Measurements from ENCODE around the gene UBAC1. TPM values are rescaled to one million over a fixed set of nuclear protein-coding genes. Genes with fewer than 3 reads are reported as not detected.

The UBAC1 gene
- total RNA-seq, 1 experiment from 2014 or later = 58.2 TPM

GRCh38 chr9:135962696-135963307 lies 1.6 kb upstream of the UBAC1 start:
- no TSS peak for BruUV-seq (replicated peaks)
- Histone ChIP-seq H3K9me3 (ENCODE audit: low read depth, low read length, poor library complexity, severe bottlenecking) (no peaks in the 10 kb centered on the region), H3K27ac (ENCODE audit: low read depth, low read length, poor library complexity, severe bottlenecking) (no peak overlapping the region), H3K4me3 (ENCODE audit: low read depth, low read length, poor library complexity, severe bottlenecking) (no peak overlapping the region), H3K27me3 (replicated peaks; ENCODE audit: insufficient read depth, low read depth, low read length, poor library complexity) (no peaks in the 10 kb centered on the region), H3K4me1 (ENCODE audit: insufficient read depth, low read length, poor library complexity, severe bottlenecking) (peaks cover 27% of the 10 kb centered on the region), H3K36me3 (ENCODE audit: insufficient read depth, low read length, poor library complexity, severe bottlenecking) (no peaks in the 10 kb centered on the region)
- intact Hi-C loops (cut with micrococcal nuclease; ENCODE audit: unreplicated experiment) = loop anchor here (10.0 kb wide), 1 partner anchor 262 kb away; no protein-coding TSS in a partner anchor
- TF ChIP-seq CTCF (conservative IDR thresholded peaks at IDR 0.05; ENCODE audit: low read depth, low read length) (no peak), EZH2 (IDR thresholded peaks at IDR 0.05; ENCODE audit: borderline replicate concordance, low read depth, low read length, poor library complexity, severe bottlenecking) (no peak)
- CTCF ChIA-PET = no interaction called here
- POLR2A ChIA-PET (ENCODE audit: low non-redundant PET) = no interaction called here
- DNase-seq (ENCODE audit: low spot score) = no peak

GRCh38 chr9:135961811-135962695 lies 880 bp upstream of the UBAC1 start:
- H3K36me3 ChIP-seq (ENCODE audit: insufficient read depth, low read length, poor library complexity, severe bottlenecking) = no peaks in the 10 kb centered on the region
- H3K4me3 ChIP-seq (ENCODE audit: low read depth, low read length, poor library complexity, severe bottlenecking) = peak overlapping the region; percentile 77
- H3K4me1 ChIP-seq (ENCODE audit: insufficient read depth, low read length, poor library complexity, severe bottlenecking) = peaks cover 20% of the 10 kb centered on the region
- peak overlapping the region; percentile 60 for H3K27ac ChIP-seq (ENCODE audit: low read depth, low read length, poor library complexity, severe bottlenecking)
- DNase-seq (ENCODE audit: low spot score) = no peak
- TF ChIP-seq EZH2 (IDR thresholded peaks at IDR 0.05; ENCODE audit: borderline replicate concordance, low read depth, low read length, poor library complexity, severe bottlenecking) (no peak), CTCF (conservative IDR thresholded peaks at IDR 0.05; ENCODE audit: low read depth, low read length) (no peak)
- intact Hi-C loops (cut with micrococcal nuclease; ENCODE audit: unreplicated experiment) = loop anchor here (10.0 kb wide), 1 partner anchor 263 kb away; no protein-coding TSS in a partner anchor
- TSS peak; percentile 90 for BruUV-seq (replicated peaks)
- no peaks in the 10 kb centered on the region for H3K27me3 ChIP-seq (replicated peaks; ENCODE audit: insufficient read depth, low read depth, low read length, poor library complexity)
- ChIA-PET CTCF (interaction anchor here (0.6 to 1.5 kb wide), 4 partner anchors 55 to 208 kb away, joined by 3 to 8 read pairs (median 3); partner anchors contain the start of gene CAMSAP1), POLR2A (ENCODE audit: low non-redundant PET) (interaction anchor here (0.6 kb wide), 1 partner anchor 125 kb away, joined by 4 read pairs; no protein-coding TSS in a partner anchor)
- H3K9me3 ChIP-seq (ENCODE audit: low read depth, low read length, poor library complexity, severe bottlenecking) = no peaks in the 10 kb centered on the region

GRCh38 chr9:135960411-135961276 lies 529 bp downstream of the UBAC1 start:
- intact Hi-C loops (cut with micrococcal nuclease; ENCODE audit: unreplicated experiment) = loop anchor here (10.0 kb wide), 1 partner anchor 264 kb away; no protein-coding TSS in a partner anchor
- H3K27ac ChIP-seq (ENCODE audit: low read depth, low read length, poor library complexity, severe bottlenecking) = peak overlapping the region; percentile 85
- no peak for DNase-seq (ENCODE audit: low spot score)
- H3K4me3 ChIP-seq (ENCODE audit: low read depth, low read length, poor library complexity, severe bottlenecking) = peak overlapping the region; percentile 77
- peaks cover 19% of the 10 kb centered on the region for H3K4me1 ChIP-seq (ENCODE audit: insufficient read depth, low read length, poor library complexity, severe bottlenecking)
- TF ChIP-seq EZH2 (IDR thresholded peaks at IDR 0.05; ENCODE audit: borderline replicate concordance, low read depth, low read length, poor library complexity, severe bottlenecking) (no peak), CTCF (conservative IDR thresholded peaks at IDR 0.05; ENCODE audit: low read depth, low read length) (no peak)
- CTCF ChIA-PET = interaction anchor here (1.0 to 1.5 kb wide), 2 partner anchors 53 to 162 kb away, joined by 3 to 8 read pairs; partner anchors contain the start of gene CAMSAP1
- H3K36me3 ChIP-seq (ENCODE audit: insufficient read depth, low read length, poor library complexity, severe bottlenecking) = no peaks in the 10 kb centered on the region
- no peaks in the 10 kb centered on the region for H3K9me3 ChIP-seq (ENCODE audit: low read depth, low read length, poor library complexity, severe bottlenecking)
- POLR2A ChIA-PET (ENCODE audit: low non-redundant PET) = no interaction called here
- BruUV-seq (replicated peaks) = TSS peak; percentile 35
- H3K27me3 ChIP-seq (replicated peaks; ENCODE audit: insufficient read depth, low read depth, low read length, poor library complexity) = no peaks in the 10 kb centered on the region
